ENCODE results near the gene PDE11A. TPM values are rescaled to one million over a fixed set of nuclear protein-coding genes. Genes with fewer than 3 reads are reported as not detected.
"Not testable (repeated sequence)": the region's sequence is repeated elsewhere in the genome, so short reads cannot be mapped to it uniquely, and the experiment has no call there.

Gene PDE11A
- total RNA-seq, 1 experiment from 2014 or later = 0.13 TPM

DNA sequence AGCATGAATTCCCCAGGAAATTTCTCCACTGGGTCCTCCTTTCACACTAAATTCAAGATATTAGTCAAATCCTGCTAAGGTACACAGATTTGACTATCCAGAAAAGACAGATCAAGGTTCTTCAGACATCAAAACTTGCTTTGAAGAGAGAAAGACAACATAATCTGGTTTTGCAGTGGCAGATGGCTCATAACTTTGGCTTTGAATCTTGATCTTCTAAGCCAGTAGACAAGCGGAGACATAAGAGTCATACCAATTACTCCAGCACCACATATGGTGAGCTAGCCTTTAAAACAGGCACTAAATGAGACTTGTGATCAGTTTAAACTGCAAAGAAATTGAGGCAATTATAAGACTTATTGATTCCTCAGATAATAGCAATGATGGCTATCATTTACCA is 29.3 kb downstream of the PDE11A start:
- H3K56ac ChIP-seq (ENCODE audit: insufficient read length, low read depth, low read length) = no peak overlapping the region
- no peak for DNase-seq
- no peaks in the 10 kb centered on the region for H3K36me3 Mint-ChIP-seq (ENCODE audit: insufficient read depth in 1 of 3, low read depth in 3 of 3)
- H3K4me1 ChIP-seq (ENCODE audit: insufficient read depth, low read length) = no peaks in the 10 kb centered on the region
- H2AFZ ChIP-seq (ENCODE audit: low read length) = no peak overlapping the region
- H3K4me2 ChIP-seq (ENCODE audit: insufficient read depth, insufficient read length, low read length) = no peak overlapping the region
- H3K27ac Mint-ChIP-seq = no peak overlapping the region
- no peaks in the 10 kb centered on the region for H3K23me2 ChIP-seq (ENCODE audit: insufficient read length, low read depth, low read length, poor library complexity, severe bottlenecking)
- no peak overlapping the region for H3K18ac ChIP-seq (ENCODE audit: insufficient read length, low read depth, low read length)
- H3K23ac ChIP-seq (ENCODE audit: insufficient read length, low read depth, low read length) = no peak overlapping the region
- H3K79me2 ChIP-seq (ENCODE audit: insufficient read depth, low read length) = no peaks in the 10 kb centered on the region
- H3K9ac ChIP-seq (ENCODE audit: extremely low read depth, insufficient read length, low read length) = no peak overlapping the region
- no peak overlapping the region for H2BK12ac ChIP-seq (ENCODE audit: insufficient read length, low read depth, low read length)
- H4K91ac ChIP-seq (ENCODE audit: insufficient read length, low read depth, low read length) = no peak overlapping the region
- no peak overlapping the region for H3K27ac ChIP-seq (ENCODE audit: insufficient read length, low read depth, low read length)
- no peaks in the 10 kb centered on the region for H3K9me3 ChIP-seq (ENCODE audit: control insufficient read depth, low read depth, low read length)
- WGBS (ENCODE audit: extremely low coverage, insufficient read length, low lambda C conversion rate) = no CpG with 5 or more reads among the region's 1 CpG
- H3K27me3 ChIP-seq (ENCODE audit: insufficient read depth, low read length) = no peaks in the 10 kb centered on the region
- H3K4me1 Mint-ChIP-seq = no peaks in the 10 kb centered on the region
- peaks cover 4% of the 10 kb centered on the region for H3K27me3 Mint-ChIP-seq (ENCODE audit: low read depth)
- H2BK120ac ChIP-seq (ENCODE audit: low read depth, low read length, poor library complexity, severe bottlenecking) = no peak overlapping the region
- no peak overlapping the region for H3K4me3 Mint-ChIP-seq
- no peak overlapping the region for H4K5ac ChIP-seq (ENCODE audit: insufficient read length, low read depth, low read length)
- no peaks in the 10 kb centered on the region for H3K79me1 ChIP-seq (ENCODE audit: insufficient read depth, low read depth, low read length, poor library complexity, severe bottlenecking)
- H2BK5ac ChIP-seq (ENCODE audit: insufficient read length, low read length) = no peak overlapping the region
- H4K20me1 ChIP-seq (ENCODE audit: control insufficient read depth, insufficient read depth, insufficient read length) = no peaks in the 10 kb centered on the region
- H2BK15ac ChIP-seq (ENCODE audit: low read depth, low read length) = no peak overlapping the region
- H3K9me3 Mint-ChIP-seq = no peaks in the 10 kb centered on the region
- no peak overlapping the region for H3K14ac ChIP-seq (ENCODE audit: insufficient read depth, low read length)
- TF ChIP-seq, protein P1, sequence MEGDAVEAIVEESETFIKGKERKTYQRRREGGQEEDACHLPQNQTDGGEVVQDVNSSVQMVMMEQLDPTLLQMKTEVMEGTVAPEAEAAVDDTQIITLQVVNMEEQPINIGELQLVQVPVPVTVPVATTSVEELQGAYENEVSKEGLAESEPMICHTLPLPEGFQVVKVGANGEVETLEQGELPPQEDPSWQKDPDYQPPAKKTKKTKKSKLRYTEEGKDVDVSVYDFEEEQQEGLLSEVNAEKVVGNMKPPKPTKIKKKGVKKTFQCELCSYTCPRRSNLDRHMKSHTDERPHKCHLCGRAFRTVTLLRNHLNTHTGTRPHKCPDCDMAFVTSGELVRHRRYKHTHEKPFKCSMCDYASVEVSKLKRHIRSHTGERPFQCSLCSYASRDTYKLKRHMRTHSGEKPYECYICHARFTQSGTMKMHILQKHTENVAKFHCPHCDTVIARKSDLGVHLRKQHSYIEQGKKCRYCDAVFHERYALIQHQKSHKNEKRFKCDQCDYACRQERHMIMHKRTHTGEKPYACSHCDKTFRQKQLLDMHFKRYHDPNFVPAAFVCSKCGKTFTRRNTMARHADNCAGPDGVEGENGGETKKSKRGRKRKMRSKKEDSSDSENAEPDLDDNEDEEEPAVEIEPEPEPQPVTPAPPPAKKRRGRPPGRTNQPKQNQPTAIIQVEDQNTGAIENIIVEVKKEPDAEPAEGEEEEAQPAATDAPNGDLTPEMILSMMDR (conservative IDR thresholded peaks at IDR 0.05) = no peak
- no peak overlapping the region for H3K4ac ChIP-seq (ENCODE audit: low read depth, low read length)
- H2BK20ac ChIP-seq (ENCODE audit: low read depth, low read length, poor library complexity, severe bottlenecking) = no peak overlapping the region
- H2AK5ac ChIP-seq (ENCODE audit: insufficient read length, low read length) = no peak overlapping the region
- no peak overlapping the region for H3T11ph ChIP-seq (ENCODE audit: low read length)
- no peak overlapping the region for H4K8ac ChIP-seq (replicated peaks; ENCODE audit: insufficient read length, low read depth, low read length)

DNA sequence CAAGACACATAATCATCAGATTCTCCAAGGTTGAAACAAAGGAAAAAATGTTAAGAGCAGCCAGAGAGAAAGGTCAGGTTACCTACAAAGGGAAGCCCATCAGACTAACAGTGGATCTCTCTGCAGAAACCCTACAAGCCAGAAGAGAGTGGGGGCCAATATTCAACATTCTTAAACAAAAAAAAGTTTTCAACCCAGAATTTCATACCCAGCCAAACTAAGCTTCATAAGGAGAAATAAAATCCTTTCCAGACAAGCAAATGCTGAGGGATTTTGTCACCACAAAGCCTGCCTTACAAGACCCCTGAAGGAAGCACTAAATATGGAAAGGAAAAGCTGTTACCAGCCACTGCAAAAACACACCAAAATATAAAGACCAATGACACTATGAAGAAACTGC is 39.0 kb downstream of the PDE11A start:
- H3K79me1 ChIP-seq (ENCODE audit: insufficient read depth, low read depth, low read length, poor library complexity, severe bottlenecking); H3K4me2 ChIP-seq (ENCODE audit: insufficient read depth, insufficient read length, low read length); H3K27ac Mint-ChIP-seq; H3K9me3 ChIP-seq (ENCODE audit: control insufficient read depth, low read depth, low read length); H3K4me1 Mint-ChIP-seq; H2BK20ac ChIP-seq (ENCODE audit: low read depth, low read length, poor library complexity, severe bottlenecking); H3K56ac ChIP-seq (ENCODE audit: insufficient read length, low read depth, low read length); H3K14ac ChIP-seq (ENCODE audit: insufficient read depth, low read length); H3K4me3 Mint-ChIP-seq; H3K4me1 ChIP-seq (ENCODE audit: insufficient read depth, low read length); H3K27ac ChIP-seq (ENCODE audit: insufficient read length, low read depth, low read length); H3K18ac ChIP-seq (ENCODE audit: insufficient read length, low read depth, low read length); H2AFZ ChIP-seq (ENCODE audit: low read length); H4K5ac ChIP-seq (ENCODE audit: insufficient read length, low read depth, low read length); H2BK5ac ChIP-seq (ENCODE audit: insufficient read length, low read length); H3K27me3 Mint-ChIP-seq (ENCODE audit: low read depth); H3K36me3 Mint-ChIP-seq (ENCODE audit: insufficient read depth in 1 of 3, low read depth in 3 of 3); H3K4ac ChIP-seq (ENCODE audit: low read depth, low read length); H3T11ph ChIP-seq (ENCODE audit: low read length); DNase-seq; H2BK12ac ChIP-seq (ENCODE audit: insufficient read length, low read depth, low read length); H4K91ac ChIP-seq (ENCODE audit: insufficient read length, low read depth, low read length); H2BK120ac ChIP-seq (ENCODE audit: low read depth, low read length, poor library complexity, severe bottlenecking); H3K23me2 ChIP-seq (ENCODE audit: insufficient read length, low read depth, low read length, poor library complexity, severe bottlenecking); H3K9ac ChIP-seq (ENCODE audit: extremely low read depth, insufficient read length, low read length); H4K8ac ChIP-seq (replicated peaks; ENCODE audit: insufficient read length, low read depth, low read length); H4K20me1 ChIP-seq (ENCODE audit: control insufficient read depth, insufficient read depth, insufficient read length); H3K23ac ChIP-seq (ENCODE audit: insufficient read length, low read depth, low read length); H2BK15ac ChIP-seq (ENCODE audit: low read depth, low read length); H2AK5ac ChIP-seq (ENCODE audit: insufficient read length, low read length); H3K27me3 ChIP-seq (ENCODE audit: insufficient read depth, low read length); H3K79me2 ChIP-seq (ENCODE audit: insufficient read depth, low read length): not testable (repeated sequence)
- H3K9me3 Mint-ChIP-seq = peaks cover 14 to 22% of the 10 kb centered on the region in 2 experiments; a peak in 4 of 5 replicates
